ENCODE measurements around the gene VAMP1. TPM values are rescaled to one million over a fixed set of nuclear protein-coding genes. Genes with fewer than 3 reads are reported as not detected.

VAMP1 gene
- total RNA-seq, 1 experiment from 2014 or later, result 9.1 TPM

DNA sequence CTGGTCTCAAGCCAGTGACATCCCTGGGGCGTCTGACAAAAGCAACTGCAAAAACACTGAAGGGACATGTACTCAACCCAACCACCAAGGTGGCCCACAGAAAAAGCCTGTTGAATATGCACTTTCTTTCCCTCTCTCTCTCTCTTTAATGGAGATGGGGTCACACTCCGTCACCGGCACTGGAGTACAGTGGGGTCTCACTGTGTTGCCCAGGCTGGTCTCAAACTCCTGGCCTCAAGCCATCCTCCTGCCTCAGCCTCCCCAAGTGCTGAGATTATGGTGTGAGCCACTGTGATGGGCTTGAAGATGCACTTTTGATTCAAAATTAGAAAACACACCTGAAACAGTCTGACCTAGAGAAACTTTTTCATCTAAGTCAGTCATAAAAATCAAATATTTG is 32.9 kb downstream of the VAMP1 start:
- CTCF ChIA-PET, result no interaction called here
- Histone ChIP-seq H3K9me3 (ENCODE audit: insufficient read depth, low read depth) (no peaks in the 10 kb centered on the region), H3K36me3 (ENCODE audit: low read depth) (no peaks in the 10 kb centered on the region), H3K4me3 (no peak overlapping the region), H4K20me1 (ENCODE audit: insufficient read depth) (no peaks in the 10 kb centered on the region), H2AFZ (no peak overlapping the region), H3K79me2 (ENCODE audit: low read depth) (no peaks in the 10 kb centered on the region), H3K4me1 (replicated peaks; ENCODE audit: insufficient read depth) (no peaks in the 10 kb centered on the region), H3K9me2 (ENCODE audit: insufficient read depth) (no peaks in the 10 kb centered on the region), H3K27ac (no peak overlapping the region), H3K4me2 (no peak overlapping the region), H3F3A (ENCODE audit: insufficient read depth, low read depth) (peaks cover 1% of the 10 kb centered on the region; the same call in 1 of the 2 replicates), H3K27me3 (ENCODE audit: insufficient read depth, low read depth) (no peaks in the 10 kb centered on the region)
- no peak for TF ChIP-seq EZH2 (IDR thresholded peaks at IDR 0.05; ENCODE audit: low read depth)
- TF ChIP-seq, protein P1, sequence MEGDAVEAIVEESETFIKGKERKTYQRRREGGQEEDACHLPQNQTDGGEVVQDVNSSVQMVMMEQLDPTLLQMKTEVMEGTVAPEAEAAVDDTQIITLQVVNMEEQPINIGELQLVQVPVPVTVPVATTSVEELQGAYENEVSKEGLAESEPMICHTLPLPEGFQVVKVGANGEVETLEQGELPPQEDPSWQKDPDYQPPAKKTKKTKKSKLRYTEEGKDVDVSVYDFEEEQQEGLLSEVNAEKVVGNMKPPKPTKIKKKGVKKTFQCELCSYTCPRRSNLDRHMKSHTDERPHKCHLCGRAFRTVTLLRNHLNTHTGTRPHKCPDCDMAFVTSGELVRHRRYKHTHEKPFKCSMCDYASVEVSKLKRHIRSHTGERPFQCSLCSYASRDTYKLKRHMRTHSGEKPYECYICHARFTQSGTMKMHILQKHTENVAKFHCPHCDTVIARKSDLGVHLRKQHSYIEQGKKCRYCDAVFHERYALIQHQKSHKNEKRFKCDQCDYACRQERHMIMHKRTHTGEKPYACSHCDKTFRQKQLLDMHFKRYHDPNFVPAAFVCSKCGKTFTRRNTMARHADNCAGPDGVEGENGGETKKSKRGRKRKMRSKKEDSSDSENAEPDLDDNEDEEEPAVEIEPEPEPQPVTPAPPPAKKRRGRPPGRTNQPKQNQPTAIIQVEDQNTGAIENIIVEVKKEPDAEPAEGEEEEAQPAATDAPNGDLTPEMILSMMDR (conservative IDR thresholded peaks at IDR 0.05), result no peak
- intact Hi-C loops (cut with micrococcal nuclease; ENCODE audit: unreplicated experiment), result no loop called here
- BruUV-seq (replicated peaks), result no TSS peak
- POLR2A ChIA-PET (ENCODE audit: unreplicated experiment), result interaction anchor here (0.6 kb wide), 1 partner anchor 354 kb away, joined by 3 read pairs; no protein-coding TSS in a partner anchor
- DNase-seq, result no peak

DNA sequence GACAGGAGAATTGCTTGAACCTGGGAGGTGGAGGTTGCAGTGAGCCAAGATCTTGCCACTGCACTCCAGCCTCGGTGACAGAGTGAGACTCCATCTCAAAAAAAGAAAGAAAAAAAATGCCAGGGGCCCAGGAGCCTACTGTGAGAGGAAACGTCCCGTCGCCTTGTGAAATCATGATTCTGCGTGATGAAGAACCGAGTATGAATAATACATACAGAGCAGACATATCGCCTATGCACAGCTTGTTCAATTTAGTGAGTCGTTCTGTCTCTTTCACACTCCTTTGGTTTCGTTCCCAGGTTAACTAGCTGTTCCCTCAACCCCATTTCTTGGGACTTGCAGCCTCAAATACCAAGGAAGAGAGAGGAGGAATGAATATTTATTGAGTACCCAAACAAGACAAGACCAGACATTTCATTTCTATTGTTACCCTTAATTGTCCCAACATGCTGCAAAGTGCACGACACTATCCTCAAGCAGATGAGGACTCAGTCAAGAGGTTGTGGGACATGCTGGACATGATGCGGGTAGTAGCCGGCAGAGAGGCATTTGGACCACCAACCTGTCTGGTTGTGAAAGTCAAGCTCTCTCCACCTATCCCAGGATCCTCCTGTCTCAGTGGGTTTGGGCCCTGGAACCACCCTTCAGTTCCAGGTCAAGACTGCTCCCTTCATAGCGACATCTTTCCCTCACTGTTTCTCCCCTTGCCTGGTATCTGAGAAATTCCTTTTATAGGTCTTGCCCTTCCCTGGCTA is 34.3 kb downstream of the VAMP1 start:
- no peak overlapping the region for H3K4me2 ChIP-seq
- no peaks in the 10 kb centered on the region for H3K9me3 ChIP-seq (ENCODE audit: insufficient read depth, low read depth)
- no peak overlapping the region for H2AFZ ChIP-seq
- no peaks in the 10 kb centered on the region for H3K36me3 ChIP-seq (ENCODE audit: low read depth)
- no peaks in the 10 kb centered on the region for H4K20me1 ChIP-seq (ENCODE audit: insufficient read depth)
- no peak overlapping the region for H3K27ac ChIP-seq
- peaks cover 16% of the 10 kb centered on the region for H3F3A ChIP-seq (ENCODE audit: insufficient read depth, low read depth)
- CTCF ChIA-PET, result interaction anchor here (0.6 kb wide), 1 partner anchor 28 kb away, joined by 5 read pairs; no protein-coding TSS in a partner anchor
- no peaks in the 10 kb centered on the region for H3K27me3 ChIP-seq (ENCODE audit: insufficient read depth, low read depth)
- peaks cover 13% of the 10 kb centered on the region for H3K4me1 ChIP-seq (replicated peaks; ENCODE audit: insufficient read depth)
- TF ChIP-seq, protein P1 (conservative IDR thresholded peaks at IDR 0.05), result no peak
- TF ChIP-seq EZH2 (IDR thresholded peaks at IDR 0.05; ENCODE audit: low read depth), result no peak
- POLR2A ChIA-PET (ENCODE audit: unreplicated experiment), result no interaction called here
- no peaks in the 10 kb centered on the region for H3K79me2 ChIP-seq (ENCODE audit: low read depth)
- intact Hi-C loops (cut with micrococcal nuclease; ENCODE audit: unreplicated experiment), result no loop called here
- DNase-seq, result no peak
- no peaks in the 10 kb centered on the region for H3K9me2 ChIP-seq (ENCODE audit: insufficient read depth)
- BruUV-seq (replicated peaks), result no TSS peak
- H3K4me3 ChIP-seq, result no peak overlapping the region

DNA sequence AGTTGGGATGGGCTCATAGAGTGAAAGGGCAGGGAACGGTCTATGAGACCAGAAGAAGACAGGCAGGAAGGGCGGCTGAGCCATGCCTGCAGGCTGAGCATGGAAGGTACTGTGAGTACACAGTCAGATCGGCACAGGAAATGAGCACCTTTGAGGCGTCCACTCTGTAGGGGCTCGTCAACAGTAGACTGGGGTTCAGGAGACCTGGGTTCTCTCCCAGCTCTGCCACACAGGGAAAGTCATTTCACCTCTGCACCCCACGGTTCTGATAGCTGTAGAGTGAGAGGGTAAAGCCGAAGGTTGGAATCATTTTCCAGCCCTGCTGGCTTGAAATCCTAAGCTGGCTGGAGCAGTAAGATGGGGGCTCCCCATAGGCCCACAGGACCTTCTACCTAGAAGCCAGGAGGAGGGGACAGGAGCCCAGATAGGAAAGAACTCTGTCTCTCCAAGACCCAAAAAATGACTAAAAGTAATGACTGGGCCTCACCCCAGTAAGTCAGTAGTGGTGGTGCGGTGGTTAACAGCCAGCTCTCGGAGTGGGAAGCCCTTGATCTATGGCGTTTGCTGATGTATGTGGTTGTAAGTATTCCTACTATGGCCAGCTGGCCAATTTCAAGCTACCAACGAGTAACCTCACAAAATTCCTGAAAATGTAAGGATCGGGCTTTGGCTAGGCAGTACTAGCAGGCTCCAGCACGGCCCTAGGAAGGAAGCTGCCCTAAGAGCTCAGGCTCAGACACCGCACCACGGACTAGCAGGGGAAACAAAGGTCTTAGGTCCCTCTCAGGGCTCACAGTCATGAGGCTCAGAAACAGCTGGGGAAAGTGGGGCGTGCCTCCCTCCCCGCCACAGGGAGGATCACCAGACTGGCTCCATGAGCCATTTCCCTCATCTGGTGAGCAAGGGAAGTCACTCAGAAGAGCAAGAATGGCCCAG is 36.0 kb downstream of the VAMP1 start:
- no TSS peak for BruUV-seq (replicated peaks)
- H2AFZ ChIP-seq, result no peak overlapping the region
- no peak overlapping the region for H3K27ac ChIP-seq
- no peak overlapping the region for H3K4me2 ChIP-seq
- H3K79me2 ChIP-seq (ENCODE audit: low read depth), result no peaks in the 10 kb centered on the region
- no peaks in the 10 kb centered on the region for H3K36me3 ChIP-seq (ENCODE audit: low read depth)
- H4K20me1 ChIP-seq (ENCODE audit: insufficient read depth), result no peaks in the 10 kb centered on the region
- H3K4me3 ChIP-seq, result no peak overlapping the region
- DNase-seq, result no peak
- CTCF ChIA-PET, result interaction anchor here (0.7 kb wide), 1 partner anchor 8 kb away, joined by 23 read pairs; no protein-coding TSS in a partner anchor
- no peaks in the 10 kb centered on the region for H3K9me3 ChIP-seq (ENCODE audit: insufficient read depth, low read depth)
- intact Hi-C loops (cut with micrococcal nuclease; ENCODE audit: unreplicated experiment), result loop anchor here (5.0 kb wide), 1 partner anchor 253 kb away; the partner anchor contains the start of gene ZNF384
- TF ChIP-seq, protein P1 (conservative IDR thresholded peaks at IDR 0.05), result no peak
- TF ChIP-seq EZH2 (IDR thresholded peaks at IDR 0.05; ENCODE audit: low read depth), result no peak
- H3K27me3 ChIP-seq (ENCODE audit: insufficient read depth, low read depth), result no peaks in the 10 kb centered on the region
- POLR2A ChIA-PET (ENCODE audit: unreplicated experiment), result interaction anchor here (0.6 kb wide), 1 partner anchor 280 kb away, joined by 3 read pairs; no protein-coding TSS in a partner anchor
- peaks cover 28% of the 10 kb centered on the region for H3K4me1 ChIP-seq (replicated peaks; ENCODE audit: insufficient read depth)
- no peaks in the 10 kb centered on the region for H3K9me2 ChIP-seq (ENCODE audit: insufficient read depth)
- peaks cover 32% of the 10 kb centered on the region for H3F3A ChIP-seq (ENCODE audit: insufficient read depth, low read depth)
